ENCODE data around the gene CLDN7.
A peak's percentile ranks its signal among the peaks of the same experiment; 100 is the strongest.

The CLDN7 gene

GRCh38 chr17:7238420-7239090 is 23.7 kb downstream of the CLDN7 start:
- H3K4me3 ChIP-seq (ENCODE audit: control insufficient read depth, low read depth, low read length) = peak overlapping the region; percentile 73
- no peak for TF ChIP-seq CTCF (IDR thresholded peaks at IDR 0.05; ENCODE audit: control insufficient read depth, insufficient read depth, low read depth, low read length, missing control alignments)
- DNase-seq (ENCODE audit: low read depth) = no peak

GRCh38 chr17:7237761-7238419 is 24.4 kb downstream of the CLDN7 start:
- no peak for TF ChIP-seq CTCF (IDR thresholded peaks at IDR 0.05; ENCODE audit: control insufficient read depth, insufficient read depth, low read depth, low read length, missing control alignments)
- DNase-seq (ENCODE audit: low read depth) = no peak
- H3K4me3 ChIP-seq (ENCODE audit: control insufficient read depth, low read depth, low read length) = peak overlapping the region; percentile 73

GRCh38 chr17:7237266-7237760 is 25.0 kb downstream of the CLDN7 start:
- TF ChIP-seq CTCF (IDR thresholded peaks at IDR 0.05; ENCODE audit: control insufficient read depth, insufficient read depth, low read depth, low read length, missing control alignments) = no peak
- DNase-seq (ENCODE audit: low read depth) = no peak
- H3K4me3 ChIP-seq (ENCODE audit: control insufficient read depth, low read depth, low read length) = peak overlapping the region; percentile 73

GRCh38 chr17:7236808-7237207 is 25.5 kb downstream of the CLDN7 start:
- H3K4me3 ChIP-seq (ENCODE audit: control insufficient read depth, low read depth, low read length) = peak overlapping the region; percentile 73
- no peak for DNase-seq (ENCODE audit: low read depth)
- TF ChIP-seq CTCF (IDR thresholded peaks at IDR 0.05; ENCODE audit: control insufficient read depth, insufficient read depth, low read depth, low read length, missing control alignments) = no peak

GRCh38 chr17:7235693-7236665 is 26.3 kb downstream of the CLDN7 start:
- no peak overlapping the region for H3K4me3 ChIP-seq (ENCODE audit: control insufficient read depth, low read depth, low read length)
- DNase-seq (ENCODE audit: low read depth) = no peak
- TF ChIP-seq CTCF (IDR thresholded peaks at IDR 0.05; ENCODE audit: control insufficient read depth, insufficient read depth, low read depth, low read length, missing control alignments) = no peak

All from AG09309 (cell line).